ENCODE data around the gene DCP1B.

DNA sequence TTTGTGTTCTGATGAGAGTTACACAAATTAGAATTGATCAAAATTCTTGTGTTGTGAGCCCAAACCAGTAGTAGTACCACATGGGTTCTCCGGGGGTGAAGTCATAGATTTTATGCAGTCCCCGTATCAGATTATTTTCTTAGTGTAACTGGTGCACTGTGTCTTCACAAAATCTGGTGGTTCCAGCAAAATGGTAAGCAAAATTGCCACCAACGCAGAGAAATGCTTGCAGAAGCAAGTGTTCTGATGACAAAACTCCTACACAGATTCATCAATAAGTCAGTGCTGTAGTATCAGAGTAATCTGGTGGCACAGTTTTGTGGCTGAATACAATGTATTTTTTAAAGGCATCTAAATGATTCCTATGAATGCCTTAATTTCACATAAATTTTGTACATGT lies 84.5 kb downstream of the DCP1B start:
- TF ChIP-seq POLR2AphosphoS5 (IDR thresholded peaks at IDR 0.05; ENCODE audit: borderline replicate concordance, low read depth, low read length) (no peak), EZH2 (IDR thresholded peaks at IDR 0.05) (no peak)

All from SK-N-MC (cell line).